Measurements from ENCODE around the gene VPS4A.

Gene VPS4A

DNA sequence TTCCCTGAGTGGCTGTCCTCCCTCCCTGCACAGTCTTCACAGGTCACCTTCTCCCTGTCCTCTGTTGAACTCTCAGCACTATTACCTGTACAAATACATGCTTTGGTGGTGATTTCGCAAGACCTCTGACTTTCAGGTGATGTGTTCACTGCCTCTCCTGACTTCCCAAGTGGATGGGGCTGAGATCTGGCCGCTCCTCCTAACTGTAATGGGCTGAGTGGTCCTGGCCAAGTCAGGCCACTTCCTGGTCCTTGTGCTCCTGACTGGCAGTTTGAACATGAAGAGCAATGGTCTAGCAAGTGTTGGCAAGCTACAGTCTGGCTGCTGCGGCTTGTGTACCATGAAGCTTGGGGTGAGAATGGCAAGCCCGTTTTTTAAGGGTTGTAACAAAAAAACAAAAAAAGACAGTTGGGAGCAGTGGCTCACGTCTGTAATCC, 52.1 kb downstream of the VPS4A start:
- FAIRE-seq (no peak), DNase-seq (ENCODE audit: insufficient read length, low spot score) (no peak)

- no peak for FAIRE-seq
These were observed 52.9 kb downstream of the VPS4A start for GRCh38 chr16:69364088-69364487.

DNA sequence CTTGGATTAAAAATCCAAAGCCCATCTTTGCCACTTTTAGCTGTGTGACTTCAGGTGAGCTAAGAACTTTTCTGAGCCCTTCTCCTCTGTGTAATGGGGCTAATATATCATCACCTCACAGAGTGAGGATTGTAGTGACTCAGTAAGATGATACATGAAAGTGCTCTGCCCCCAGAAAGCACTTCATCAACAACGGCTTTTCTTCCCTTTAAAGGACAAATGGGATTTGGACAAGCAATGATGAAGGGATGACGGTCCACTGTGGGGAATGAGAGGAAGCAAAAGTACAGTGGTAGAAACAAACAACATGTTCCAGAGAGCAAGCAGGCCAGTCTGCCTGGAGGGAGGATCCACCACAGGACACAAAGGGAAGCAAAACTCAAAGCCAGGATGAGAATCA, 54.8 kb downstream of the VPS4A start:
- no peak for FAIRE-seq
- no peak for DNase-seq (ENCODE audit: insufficient read length, low spot score)

More at GRCh38 chr16:69364088-69364487, 52.9 kb downstream of the VPS4A start:
- no peak for DNase-seq (ENCODE audit: insufficient read length, low spot score)

GRCh38 chr16:69366431-69366830, 55.3 kb downstream of the VPS4A start:
- no peak for DNase-seq (ENCODE audit: insufficient read length, low spot score)
- FAIRE-seq, result no peak

- DNase-seq (ENCODE audit: insufficient read length, low spot score) (no peak), FAIRE-seq (no peak)
These were observed 56.8 kb downstream of the VPS4A start for GRCh38 chr16:69367980-69368379.

DNA sequence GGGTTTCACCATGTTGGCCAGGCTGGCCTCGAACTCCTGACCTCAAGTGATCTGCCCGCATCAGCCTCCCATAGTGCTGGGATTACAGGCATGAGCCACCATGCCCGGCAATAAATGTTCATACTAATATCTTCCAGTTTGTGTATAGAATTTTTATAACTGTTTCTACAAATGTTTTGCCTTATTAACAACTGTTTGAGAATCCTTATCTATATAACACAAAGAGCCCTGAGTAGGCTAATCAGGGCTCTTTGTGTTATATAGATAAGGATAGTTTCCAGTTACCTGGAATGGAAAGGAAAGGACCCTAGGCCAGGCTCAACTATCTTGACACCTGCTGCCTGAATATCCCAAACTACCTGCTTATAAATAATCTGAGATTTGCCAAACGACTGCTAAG, 57.7 kb downstream of the VPS4A start:
- FAIRE-seq (no peak), DNase-seq (ENCODE audit: insufficient read length, low spot score) (no peak)

DNA sequence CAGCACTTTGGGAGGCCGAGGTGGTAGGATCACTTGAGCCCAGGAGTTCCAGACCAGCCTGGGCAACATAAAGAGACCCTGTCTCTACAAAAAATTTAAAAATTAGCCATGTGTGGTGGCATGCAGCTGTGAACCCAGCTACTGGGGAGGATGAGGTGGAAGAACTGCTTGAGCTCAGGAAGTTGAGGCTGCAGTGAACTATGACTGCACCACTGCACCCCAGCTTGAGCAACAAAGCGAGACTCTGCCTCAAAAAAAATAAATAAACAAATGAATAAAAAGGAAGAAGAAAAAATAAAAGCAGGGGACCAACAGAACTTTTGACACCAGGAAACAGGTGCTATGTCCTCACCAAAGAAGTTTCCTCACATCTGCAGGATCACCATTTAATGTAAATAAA, 60.4 kb downstream of the VPS4A start:
- FAIRE-seq (no peak), DNase-seq (ENCODE audit: insufficient read length, low spot score) (no peak)

- FAIRE-seq (no peak), DNase-seq (ENCODE audit: insufficient read length, low spot score) (no peak)
These were observed 61.9 kb downstream of the VPS4A start for GRCh38 chr16:69373019-69373418.
